HL-60/S4 treated with retinoic acid at 250 ng/mL for 4 days and 3 days (cell line): ENCODE results near the gene KCNIP4.

ENCODE experiments used
- in situ Hi-C: fragments of 300-500 bp; cut with MboI; formaldehyde crosslinking; loops from 2 replicates; pipeline ENCODE4 v1.7.0; 2022; ENCODE audit warnings: low sequenced_read_pairs

The KCNIP4 gene

GRCh38 chr4:21209860-21210259, 738.7 kb downstream of the KCNIP4 start:
- in situ Hi-C loops, result no loop called here

- in situ Hi-C loops, result no loop called here
Observed at GRCh38 chr4:21205821-21206531, 742.6 kb downstream of the KCNIP4 start.

- in situ Hi-C loops, result no loop called here
Observed at GRCh38 chr4:21203416-21203815, 745.2 kb downstream of the KCNIP4 start.

- in situ Hi-C loops, result no loop called here
Observed at GRCh38 chr4:21202959-21203358, 745.6 kb downstream of the KCNIP4 start.

DNA sequence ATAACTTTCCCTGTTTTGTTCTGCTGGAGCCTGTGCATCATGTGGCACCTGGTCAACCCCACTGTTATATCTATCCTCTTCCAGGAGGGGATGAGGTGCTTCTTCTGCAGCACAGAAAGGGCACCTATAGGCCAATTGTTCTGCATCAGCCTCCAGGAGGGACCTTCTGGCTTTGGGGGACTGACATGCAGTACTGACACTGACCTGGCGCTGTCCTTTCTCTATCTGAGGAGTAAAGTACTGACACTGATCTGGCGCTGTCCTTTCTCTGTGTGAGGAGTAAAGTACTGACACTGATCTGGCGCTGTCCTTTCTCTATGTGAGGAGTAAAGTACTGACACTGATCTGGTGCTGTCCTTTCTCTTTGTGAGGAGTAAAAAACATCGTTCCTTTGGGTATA, 749.9 kb downstream of the KCNIP4 start:
- in situ Hi-C loops, result no loop called here

DNA sequence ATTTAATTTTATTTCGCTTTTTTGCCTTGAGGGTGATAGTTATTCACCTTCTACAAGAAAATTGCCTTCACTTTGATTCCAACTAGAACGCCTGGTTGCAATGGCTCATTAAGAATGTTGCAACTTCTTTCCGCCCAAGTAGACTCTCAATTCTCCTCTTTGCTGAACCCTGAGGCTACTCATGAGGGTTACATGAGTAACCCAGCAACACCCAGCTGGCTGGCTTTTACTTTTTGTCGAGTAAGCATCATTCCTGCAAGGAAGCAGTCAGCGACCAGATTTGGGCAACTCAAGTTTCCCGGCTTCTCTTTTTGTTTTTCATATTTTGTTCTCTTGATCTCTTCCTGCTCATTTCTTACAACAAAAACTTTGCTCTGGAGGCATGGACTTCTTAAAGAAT, 752.9 kb downstream of the KCNIP4 start:
- in situ Hi-C loops, result no loop called here

- in situ Hi-C loops, result no loop called here
Observed at GRCh38 chr4:21192367-21192766, 756.2 kb downstream of the KCNIP4 start.

GRCh38 chr4:21191317-21191716, 757.3 kb downstream of the KCNIP4 start:
- in situ Hi-C loops, result no loop called here

DNA sequence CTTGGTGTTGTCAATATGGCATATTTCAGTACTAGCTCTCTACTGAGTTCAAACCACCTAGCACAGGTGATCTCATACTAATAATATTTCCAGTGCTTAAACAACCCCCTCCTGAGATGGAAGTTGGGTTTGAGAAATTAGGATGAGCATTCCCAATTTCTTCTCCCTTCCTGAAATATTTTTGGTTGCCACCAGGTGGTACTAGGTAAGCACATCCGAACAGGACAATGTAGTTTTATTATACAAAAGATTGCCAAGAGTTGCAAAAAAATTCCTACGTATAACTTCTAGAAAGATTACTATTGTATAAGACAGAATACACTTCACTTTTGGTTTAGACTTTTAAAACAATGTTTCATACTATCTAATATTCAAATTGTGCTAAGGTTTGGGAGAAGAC, 763.8 kb downstream of the KCNIP4 start:
- in situ Hi-C loops, result no loop called here

DNA sequence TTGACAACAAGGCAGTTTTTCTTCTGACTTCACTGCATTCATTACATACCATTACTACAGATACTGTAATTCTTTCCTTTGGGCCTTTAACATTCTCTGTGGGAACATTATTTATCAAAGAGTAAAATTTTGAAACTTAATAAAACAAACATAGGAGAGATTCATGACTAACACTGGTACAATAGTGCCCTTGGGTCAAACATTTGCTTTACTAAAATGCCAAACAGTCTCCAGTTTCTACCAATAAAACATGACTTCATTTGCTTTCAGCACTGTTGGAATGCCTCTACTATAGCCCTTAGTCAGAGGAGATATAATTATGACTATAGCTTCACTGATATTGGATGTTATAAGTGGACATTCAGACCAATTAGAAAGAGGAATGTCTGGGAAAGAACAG, 766.9 kb downstream of the KCNIP4 start:
- in situ Hi-C loops, result no loop called here

GRCh38 chr4:21177871-21178270, 770.7 kb downstream of the KCNIP4 start:
- in situ Hi-C loops, result no loop called here

GRCh38 chr4:21177092-21177491, 771.5 kb downstream of the KCNIP4 start:
- in situ Hi-C loops, result no loop called here

DNA sequence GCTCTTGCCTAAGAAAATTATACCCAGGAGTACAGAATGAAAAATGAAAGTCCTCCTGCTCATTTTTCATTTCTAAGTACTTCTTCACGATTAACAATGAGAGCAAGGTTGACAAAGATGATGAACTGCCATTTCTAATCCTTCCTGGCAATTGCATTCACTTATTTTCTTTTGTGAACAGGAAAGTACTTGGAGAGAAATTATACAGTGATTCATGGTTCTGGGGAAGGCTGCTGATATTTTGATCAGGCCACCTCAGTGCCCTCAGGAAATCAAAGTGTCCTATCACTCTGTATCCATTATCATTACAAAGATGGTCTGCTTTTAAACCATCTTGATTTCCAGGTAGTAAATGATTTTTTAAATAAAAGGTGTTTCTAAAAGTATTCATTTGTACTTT, 780.9 kb downstream of the KCNIP4 start:
- in situ Hi-C loops, result no loop called here

- in situ Hi-C loops, result no loop called here
Observed at GRCh38 chr4:21155367-21155766, 793.2 kb downstream of the KCNIP4 start.

- in situ Hi-C loops, result no loop called here
Observed at GRCh38 chr4:21139327-21139726, 809.2 kb downstream of the KCNIP4 start.

DNA sequence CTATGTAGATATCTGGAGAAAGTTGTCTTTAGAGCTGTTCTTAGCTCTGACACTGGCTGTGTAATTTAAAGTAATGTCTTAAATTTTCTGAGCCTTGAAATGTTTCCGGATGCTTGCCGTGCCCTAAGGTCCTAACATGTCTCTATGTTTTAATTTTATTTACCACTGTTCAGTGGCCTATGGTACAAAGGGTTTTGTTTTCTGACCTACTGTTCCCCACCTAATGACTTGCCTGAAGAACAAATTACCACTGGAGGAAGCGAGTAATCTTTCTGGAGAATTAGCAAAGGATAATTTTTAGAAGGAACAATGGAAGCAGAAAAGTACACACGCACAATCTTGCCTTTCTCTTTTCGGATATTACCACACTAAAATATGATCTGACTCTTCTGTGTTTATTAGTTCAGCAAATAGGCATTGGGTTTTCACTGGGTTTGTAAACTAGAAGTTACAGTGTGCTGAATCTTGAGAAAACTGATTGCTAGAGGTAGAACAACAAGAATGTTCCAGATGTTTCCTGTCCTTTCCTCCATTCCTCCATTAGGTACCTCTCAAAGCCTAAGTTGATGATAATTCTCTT, 812.4 kb downstream of the KCNIP4 start:
- in situ Hi-C loops, result no loop called here

- in situ Hi-C loops, result no loop called here
Observed at GRCh38 chr4:21134994-21135393, 813.6 kb downstream of the KCNIP4 start.

- in situ Hi-C loops, result no loop called here
Observed at GRCh38 chr4:21130606-21131005, 818.0 kb downstream of the KCNIP4 start.

- in situ Hi-C loops, result no loop called here
Observed at GRCh38 chr4:21126014-21126512, 822.5 kb downstream of the KCNIP4 start.

GRCh38 chr4:21118301-21118700, 830.3 kb downstream of the KCNIP4 start:
- in situ Hi-C loops, result no loop called here

DNA sequence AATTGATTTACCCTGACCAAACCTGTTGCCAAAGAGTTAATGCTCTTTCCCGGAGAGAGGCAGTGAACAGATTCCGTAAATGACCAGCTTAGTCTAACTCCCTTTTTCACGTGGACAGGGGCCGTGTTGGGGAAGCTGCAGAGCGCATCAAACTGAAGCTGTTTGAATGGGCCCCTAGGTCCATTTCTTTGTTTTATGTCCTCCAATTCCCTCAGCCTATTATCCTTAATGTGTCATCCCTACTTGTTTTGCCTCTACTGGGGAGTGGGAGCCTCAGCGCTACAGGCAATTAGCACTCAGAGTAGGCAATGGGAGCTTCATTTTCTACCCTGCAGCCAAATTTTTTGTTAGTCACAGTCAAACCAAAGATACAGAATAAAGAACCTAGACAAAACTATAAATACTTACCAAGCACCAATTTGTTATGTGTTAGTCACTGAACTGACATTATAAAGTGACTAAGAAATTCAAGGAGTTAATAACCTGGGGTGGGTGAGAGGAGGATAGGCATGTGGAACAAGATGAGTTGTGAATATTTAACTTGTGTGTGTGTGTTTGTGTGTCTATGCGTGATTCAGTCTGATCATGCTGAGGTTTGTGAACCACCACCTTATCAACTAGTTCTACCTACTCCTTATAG, 830.9 kb downstream of the KCNIP4 start:
- in situ Hi-C loops, result no loop called here
